HG03520 (cell line): Measurements from ENCODE around the gene CD36.

ENCODE experiments used
- ATAC-seq: cut with Tn5 transposase; IDR thresholded peaks from one replicate; pipeline ENCODE4 v1.9.1; 2021; ENCODE audit warnings: mild to moderate bottlenecking, moderate library complexity; ENCODE audit not compliant: unreplicated experiment

The CD36 gene

DNA sequence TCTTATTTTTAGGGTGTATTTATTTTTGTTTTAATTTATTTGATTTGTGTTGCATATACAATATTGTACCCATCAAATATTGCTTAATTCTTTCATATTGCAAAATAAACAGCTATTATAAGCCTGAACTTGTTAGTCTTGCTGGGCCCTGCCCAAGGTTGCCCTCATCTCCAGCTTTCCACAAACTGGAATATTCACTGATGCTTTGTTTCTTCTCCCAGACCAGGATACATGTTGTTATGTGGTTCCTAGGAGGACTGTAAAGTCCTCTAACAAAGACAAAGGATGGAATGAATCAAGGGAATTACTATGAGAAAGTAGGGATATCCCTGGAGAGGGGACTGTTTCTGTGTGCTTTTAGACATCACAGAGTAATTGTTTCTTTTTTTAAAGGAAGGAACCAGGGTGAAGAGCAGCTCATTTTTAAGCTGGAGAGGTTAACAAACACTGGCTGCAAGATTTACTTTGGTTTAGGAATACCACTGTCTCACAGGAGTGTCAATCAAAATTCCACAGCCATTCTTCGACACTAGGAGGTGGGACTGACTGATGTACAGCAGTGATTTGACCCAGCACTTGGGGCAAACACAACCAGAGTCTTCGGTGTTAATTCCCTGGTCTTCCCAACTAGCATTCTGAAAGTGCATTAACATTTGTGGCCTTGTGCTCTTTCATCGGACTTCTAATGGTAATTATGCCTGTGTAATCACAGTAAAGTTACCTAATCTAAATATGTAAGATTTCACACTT is 14.8 kb upstream of the CD36 start:
- ATAC-seq = no peak

DNA sequence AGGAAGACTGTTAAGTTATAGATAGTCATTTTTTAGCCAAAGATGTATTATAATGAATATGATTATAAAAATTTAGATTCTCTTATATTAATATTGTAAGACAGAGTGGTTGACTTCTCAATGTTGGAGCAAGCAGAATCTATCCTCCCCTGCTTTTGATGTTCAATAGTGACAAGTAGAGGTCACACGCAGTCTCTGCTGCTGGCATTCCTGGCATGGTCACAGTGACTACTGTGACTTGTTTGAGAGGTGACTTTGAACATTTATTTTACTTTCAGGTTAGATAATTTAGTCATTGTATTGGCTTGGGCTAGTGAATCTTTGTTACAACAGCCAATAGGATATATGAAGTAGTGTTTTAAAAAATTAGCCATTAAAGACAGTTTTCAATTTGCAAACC is 13.7 kb upstream of the CD36 start:
- no peak for ATAC-seq

DNA sequence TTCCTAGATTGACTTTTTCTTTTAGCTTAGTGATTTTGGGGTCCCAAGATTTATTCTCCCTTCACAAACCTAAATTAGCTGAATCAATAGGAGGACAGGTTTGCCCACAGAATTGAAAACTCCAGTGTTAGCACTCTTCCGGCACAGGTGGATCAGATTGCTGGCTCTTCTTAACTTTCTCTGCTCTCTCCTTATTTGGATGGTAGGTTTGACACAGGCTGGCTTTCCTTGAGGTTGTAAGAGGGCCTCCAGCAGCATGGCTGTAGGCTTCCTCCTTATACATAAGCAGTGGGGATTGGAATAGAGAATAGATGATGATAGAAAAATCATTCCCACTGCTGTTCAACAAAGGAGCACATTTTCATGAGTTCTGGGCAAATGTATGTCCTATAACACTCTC is 9.4 kb upstream of the CD36 start:
- ATAC-seq = no peak

DNA sequence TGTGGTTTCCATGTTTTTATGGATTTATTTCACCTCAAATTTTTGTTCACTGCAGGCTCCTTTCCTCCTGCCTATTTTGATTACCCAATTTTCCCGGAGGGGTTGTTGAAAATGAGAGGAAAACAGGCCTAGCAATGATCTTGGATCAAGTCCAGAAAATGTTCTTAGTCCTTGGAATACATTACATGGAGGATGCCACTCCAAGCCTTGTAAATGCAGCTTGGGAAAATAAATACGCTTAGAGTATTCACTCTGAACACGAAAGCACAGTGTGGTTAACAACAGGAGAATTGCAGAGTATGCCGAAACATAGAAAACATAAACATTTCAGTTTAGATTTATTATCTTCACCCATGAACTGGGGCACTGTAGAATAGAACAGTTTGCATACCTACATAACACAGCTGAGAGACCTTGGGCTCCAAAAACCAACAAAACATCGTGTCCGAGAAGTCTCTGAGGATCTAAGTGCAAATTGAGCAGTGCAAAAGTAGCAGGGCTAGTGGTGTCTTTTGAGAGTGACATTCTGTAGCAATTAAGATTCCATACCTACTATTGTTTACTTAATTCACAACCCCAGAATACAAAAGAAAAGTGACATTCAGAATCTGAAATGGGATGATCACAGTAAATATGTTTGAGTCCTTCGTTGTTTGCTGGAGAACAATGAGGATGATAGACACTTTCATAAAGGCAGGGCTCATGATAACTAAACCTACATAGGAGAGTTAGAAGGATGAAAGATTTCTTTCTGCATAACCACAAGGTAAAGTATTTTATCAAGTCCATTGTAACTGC is 7.6 kb upstream of the CD36 start:
- no peak for ATAC-seq

DNA sequence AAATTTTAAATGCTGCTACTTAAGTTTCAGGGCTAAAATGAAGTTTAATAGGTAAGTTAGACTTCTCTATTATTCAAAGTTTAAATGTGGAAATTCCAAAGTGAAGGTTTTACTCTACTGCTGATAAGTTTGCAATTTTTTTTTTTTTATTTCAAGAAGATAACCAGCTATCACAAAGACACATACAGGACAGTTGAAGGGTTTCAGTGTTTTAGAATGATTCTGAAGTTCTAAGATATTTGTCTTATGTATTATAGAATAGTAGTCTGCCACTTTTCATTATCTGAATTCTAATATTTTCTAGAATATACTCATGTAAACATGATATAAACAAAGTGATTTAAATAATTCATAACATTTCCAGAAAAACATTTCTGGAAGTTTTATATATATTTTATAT is 7.0 kb upstream of the CD36 start:
- ATAC-seq = no peak

DNA sequence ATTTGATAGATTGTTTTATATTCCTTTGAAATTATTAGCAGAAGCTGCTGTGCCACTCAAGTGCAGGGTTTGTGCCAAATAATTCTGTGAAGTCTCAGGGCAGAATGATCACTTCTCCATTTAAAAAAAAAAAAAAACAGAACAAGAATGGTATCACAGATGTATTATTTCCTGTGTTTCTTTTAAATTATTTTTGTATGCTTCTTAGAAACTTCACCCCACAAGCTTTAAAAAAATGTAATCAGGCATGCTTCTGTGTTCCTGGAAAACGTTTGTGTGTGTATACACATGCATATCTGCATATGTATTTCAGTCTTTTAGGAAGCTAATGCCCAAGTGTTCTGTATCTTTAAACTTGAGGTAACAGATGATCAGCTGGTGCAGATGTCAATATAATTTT is 6.3 kb upstream of the CD36 start:
- ATAC-seq = no peak

DNA sequence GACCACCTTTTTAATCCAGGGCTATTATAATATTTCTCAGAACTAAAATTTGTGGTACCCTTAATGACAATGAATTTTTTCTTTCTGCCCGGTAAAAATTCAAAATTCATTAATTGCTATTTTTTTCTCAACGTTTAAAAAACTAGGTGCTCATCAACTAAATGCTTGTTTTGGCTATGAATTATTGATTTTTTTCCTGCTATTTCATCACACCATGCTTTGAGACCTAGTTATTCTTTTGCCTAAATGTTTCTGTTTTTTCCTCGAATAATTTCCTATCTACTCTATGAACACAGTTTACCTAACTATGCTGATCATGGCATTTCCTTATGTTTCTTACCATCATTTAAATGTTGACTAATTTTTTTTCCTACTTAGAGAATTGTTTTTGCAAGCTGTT is 5.6 kb upstream of the CD36 start:
- ATAC-seq = no peak

DNA sequence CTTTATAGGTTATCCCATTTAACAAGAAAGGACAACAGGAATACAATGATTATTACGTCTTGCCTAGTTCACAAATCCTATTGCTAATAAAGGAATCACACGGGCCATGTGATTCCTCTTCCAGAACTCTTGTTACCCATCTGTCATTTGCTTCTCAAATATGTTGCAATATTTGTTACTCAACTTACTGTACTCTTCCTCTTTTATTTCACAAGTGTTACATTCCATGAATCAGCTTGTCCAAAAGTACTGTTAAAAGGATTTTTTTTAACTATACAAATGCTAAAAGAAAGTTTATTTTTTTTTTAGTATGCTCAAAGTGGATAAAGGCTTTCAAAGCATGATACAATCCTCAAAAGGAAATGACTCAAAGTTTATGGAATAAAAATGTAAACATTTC is 3.9 kb upstream of the CD36 start:
- ATAC-seq = no peak

DNA sequence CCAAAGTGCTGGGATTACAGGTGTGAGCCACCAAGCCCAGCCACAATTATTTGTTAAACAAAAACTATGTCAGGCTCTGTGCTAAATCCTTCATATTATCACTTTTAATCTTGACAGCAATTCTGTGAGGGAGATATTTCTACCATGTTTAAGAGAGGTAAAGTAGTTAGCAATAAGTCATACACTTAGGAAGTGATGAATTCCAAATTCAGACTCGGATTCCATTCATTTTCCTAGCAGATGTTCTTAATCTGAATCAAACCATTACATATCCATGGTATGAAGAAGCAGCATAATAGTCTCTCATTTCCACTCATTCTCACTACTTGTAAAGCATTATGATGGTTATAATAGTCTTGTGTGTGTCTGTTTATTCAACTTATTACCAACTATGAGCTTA is 2.9 kb upstream of the CD36 start:
- no peak for ATAC-seq

DNA sequence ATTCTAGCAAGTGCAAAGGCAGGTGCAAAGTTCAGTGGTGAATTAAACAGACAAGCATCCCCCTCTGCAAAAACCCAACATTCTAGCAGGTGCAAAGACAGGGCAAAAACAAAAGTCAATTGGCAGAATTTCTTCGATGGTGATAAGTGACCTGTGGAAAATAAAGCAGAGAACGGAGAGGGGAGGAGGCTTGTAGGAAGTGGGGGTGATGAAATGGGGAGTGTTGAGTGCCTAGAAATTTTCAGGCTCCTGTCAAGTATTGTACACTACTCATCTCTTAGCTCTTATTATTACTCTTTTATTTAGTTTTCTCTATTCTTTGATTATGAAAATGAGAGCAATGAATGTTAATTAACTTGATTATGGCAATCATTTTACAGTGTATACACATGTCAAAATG is 2.4 kb upstream of the CD36 start:
- no peak for ATAC-seq

DNA sequence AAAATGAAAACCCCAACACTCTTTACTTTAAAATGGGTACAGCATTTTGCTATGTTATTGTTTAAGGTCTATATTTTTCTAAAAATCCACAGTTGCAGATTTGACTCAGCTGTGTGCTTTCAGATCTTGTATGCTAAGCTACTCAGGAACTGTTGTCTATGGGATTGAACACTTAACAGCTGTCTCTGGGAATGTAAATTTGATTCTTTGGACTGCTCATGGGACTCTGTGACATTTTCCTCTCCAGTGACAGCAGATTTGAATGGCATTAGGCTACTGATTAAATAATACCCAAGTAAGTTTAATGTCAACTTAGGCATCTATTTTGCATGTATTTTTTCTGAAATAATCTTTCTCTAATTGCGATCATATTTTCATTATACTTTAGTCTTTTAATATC is 1.7 kb upstream of the CD36 start:
- ATAC-seq = no peak

DNA sequence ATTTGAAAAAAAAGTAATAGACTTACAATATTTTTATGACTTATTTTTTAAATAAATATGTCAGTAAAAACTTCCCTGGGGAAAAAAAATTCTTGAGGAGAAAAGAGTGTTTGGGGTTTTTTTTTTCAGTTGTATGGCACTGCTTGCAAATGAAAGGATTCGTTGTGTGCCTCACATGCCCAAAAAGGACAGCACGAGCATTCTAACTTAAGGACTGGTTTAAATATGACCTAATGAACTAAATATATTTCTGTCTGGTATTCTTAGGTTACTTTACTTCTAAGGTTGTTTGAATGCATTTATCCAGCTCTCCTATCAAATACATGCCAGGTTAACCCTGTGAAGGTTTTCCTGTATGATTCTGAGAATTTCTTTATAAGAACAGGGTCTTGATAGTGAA is 988 bp upstream of the CD36 start:
- ATAC-seq = no peak

DNA sequence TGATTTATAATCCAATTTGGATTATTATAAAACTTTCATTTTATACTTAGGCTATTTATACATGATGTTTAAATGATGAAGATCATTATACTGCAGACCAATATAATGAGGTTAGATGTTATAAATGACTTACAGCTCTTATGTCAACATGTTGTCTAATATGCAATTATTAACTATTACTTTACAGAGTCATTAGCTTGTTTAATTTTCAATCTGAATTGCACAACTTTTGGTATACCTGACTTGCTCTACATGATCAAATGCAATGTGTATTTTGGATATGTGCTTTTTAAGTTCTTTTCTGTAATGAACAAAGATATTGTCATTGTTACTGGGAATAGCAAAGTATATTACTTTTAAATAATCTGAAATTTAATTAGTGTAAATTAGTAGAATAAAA is 569 bp downstream of the CD36 start:
- no peak for ATAC-seq

DNA sequence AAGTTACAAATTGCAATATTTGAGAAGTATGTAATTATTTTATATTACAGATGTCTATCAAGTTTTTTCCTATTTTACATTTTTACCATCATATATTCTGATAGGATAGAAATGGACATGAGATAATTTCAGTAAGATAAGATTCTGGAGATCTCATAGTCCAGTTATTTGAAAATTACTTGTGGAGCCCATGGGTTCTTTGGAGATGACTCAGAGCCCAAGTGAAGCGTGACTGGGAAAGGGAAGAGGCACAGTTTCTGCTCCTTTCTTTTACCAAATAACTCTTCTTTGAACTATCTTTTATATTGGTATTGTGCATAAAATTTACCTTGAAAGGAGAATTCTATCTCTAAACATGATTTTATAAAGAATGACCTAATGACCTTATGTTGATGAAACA is 2.4 kb downstream of the CD36 start:
- ATAC-seq = no peak

DNA sequence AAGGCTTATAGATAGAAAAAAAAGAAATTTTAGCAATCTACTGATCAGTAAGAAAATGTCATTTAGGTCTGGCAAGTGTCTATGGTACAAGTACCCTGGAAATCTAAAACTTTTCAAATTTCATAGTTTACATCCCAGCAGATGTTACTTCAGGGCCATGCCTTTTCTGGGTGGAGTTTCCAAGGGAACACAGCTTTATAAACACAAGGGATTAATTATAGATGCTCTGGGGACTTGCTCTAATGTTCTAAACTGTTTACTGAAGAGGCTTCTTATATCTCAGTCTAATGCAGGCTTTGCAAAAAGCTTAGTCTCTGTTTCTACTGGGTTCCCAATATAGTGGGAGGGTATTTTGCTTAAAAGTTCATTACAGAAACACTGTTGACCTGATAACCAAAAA is 3.1 kb downstream of the CD36 start:
- no peak for ATAC-seq

DNA sequence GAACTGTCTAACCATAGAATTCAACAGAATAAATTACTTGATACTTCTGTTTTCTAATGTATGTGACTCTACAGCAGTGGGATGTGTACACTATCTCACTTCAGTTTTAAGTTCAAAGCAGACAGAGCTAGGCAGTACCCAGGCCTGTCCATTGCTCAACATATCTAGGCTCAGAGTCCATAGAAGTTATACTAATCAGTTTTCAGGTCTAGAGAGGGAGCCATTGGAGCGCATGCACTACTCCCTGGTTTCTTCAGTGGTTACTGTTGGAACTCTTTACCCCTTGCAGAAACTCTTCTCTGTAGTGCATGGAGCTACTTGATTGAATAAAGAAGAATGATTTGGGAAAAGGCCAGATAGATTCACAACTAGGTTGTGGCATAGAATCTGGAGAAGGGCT is 4.4 kb downstream of the CD36 start:
- no peak for ATAC-seq

DNA sequence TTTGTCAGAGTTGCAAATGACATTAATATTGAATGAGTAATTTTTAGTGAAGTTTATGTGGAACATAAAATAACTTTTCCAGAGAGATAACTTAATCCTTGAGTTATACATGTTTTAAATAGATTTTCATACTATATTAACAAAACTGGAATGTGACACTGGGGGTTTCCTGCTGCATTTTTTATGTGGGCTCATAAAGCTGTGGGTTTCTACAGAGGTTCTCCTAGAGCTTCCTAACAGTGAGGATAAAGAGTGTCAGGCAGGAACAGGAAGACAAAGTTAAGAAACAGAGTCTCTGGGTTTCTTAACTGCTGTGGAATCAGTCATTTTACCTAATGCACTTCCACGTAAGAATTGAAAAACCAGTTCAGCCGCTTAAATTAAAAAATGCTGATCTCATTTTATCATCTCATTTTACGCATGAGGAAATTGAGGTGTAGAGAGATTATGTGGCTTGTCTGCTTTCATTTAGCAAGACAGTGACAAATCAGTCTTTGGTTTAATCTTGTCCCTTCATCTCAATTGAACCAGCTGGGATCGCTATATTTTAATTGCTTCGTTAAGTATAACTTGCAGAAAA is 5.0 kb downstream of the CD36 start:
- no peak for ATAC-seq

DNA sequence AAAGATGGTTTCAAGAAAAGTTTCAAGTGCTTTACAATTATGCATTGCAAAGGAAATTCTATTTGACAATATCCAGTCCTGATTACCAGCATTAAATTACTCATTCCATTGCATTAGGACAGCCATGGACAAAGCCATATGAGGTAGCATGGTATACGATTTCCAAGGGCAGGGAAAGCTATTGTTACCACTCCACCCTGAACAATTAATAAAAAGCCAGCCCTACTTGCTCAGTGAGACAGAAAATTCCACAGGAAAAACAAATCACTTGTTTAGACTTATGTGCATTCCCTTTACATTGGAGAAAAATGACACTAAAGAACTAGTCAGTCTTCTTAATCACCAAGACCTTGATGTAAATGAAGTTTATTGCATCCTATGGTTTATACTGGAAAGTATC is 5.6 kb downstream of the CD36 start:
- no peak for ATAC-seq

DNA sequence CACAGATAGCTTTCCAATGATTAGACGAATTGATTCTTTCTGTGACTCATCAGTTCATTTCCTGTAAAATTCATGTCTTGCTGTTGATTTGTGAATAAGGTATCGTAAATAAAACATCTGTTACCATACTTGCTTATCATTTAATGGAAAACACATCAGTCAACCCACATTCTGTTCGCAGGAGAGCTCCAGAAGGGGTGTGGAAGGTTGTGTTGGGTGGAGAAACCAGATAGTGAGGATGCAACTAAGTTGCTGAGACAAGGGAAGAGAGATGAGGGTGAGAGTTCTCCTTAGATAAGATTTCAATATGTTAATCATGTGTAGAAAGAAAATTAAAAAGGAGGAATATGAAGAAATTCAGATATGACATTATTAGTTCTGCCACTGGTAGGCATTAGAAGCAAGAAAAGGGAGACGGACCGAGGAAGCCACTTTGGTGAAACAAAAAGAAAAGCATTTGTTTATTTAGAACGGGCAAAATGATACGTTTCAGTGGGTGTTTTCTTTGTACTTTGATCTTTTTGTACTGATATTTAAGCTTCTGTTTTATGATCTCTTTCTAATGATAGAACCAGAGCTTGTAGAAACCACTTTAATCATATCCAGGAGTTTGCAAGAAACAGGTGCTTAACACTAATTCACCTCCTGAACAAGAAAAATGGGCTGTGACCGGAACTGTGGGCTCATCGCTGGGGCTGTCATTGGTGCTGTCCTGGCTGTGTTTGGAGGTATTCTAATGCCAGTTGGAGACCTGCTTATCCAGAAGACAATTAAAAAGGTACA is 7.8 kb downstream of the CD36 start:
- ATAC-seq = no peak

DNA sequence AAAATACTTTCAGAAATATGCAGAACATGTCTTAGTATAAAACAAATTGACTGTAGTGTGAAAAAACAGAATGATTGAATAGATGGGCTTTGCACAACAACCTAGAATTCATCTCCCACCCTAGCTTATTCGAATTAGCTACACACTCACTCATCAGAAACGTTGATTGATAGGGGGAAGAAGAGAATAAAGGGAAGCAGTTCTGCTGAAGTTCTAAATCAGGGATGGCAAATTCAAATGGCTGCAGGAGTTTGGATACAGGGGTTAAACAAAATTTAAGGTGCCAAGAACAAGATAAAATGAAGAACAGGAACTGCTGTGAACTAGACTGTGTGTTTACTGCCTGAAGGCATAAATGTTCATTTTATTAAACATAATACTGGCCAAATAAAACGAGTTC is 9.0 kb downstream of the CD36 start:
- no peak for ATAC-seq

DNA sequence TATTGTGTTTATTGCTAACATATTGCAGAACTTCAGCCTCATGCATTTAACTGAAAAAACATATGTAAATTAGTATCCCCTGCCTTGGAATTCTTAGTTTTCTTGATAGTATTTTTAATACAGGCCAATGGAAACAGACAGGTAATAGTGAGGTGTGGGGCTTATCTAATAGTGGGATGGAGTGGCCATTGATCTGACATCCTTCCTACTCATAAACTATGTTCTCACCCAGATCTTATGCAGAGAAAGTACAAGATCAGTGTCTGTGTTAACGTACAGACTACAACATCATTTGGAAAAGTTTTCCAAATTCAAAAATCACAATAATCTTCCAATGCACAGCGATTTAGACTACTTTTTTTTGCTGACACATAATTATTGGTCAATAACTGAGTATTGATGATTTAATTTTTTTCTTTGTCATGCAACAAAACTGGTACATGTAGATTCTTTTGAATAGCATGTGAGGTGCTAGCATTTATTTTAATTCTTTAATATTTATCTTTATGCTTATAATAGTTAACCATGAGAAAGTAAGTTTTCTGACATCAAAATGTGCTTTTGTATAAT is 9.7 kb downstream of the CD36 start:
- no peak for ATAC-seq
